Measurements from ENCODE around the gene CAMK1D.
"Not testable (repeated sequence)": the region's sequence is repeated elsewhere in the genome, so short reads cannot be mapped to it uniquely, and the experiment has no call there.

Gene CAMK1D

DNA sequence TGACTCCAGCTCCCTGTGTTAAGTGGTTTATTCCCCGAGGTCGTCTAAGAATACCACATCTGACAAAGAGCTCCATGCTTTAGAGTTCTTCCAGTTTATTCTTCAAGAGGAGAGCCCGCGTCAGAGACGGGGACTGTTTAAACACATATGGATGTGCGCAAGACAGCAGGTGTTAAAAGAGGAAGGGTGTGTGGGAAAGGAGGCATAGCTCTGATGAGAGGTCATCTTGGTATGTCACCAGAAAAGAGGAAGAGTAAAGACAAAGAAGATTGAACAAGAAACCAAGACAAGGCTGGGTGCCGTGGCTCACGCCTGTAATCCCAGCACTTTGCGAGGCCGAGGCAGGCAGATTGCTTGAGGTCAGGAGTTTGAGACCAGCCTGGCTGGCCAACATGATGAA lies 393.4 kb downstream of the CAMK1D start:
- H3K36me3 Mint-ChIP-seq (ENCODE audit: low read depth): no peaks in the 10 kb centered on the region
- TF ChIP-seq, protein P1, sequence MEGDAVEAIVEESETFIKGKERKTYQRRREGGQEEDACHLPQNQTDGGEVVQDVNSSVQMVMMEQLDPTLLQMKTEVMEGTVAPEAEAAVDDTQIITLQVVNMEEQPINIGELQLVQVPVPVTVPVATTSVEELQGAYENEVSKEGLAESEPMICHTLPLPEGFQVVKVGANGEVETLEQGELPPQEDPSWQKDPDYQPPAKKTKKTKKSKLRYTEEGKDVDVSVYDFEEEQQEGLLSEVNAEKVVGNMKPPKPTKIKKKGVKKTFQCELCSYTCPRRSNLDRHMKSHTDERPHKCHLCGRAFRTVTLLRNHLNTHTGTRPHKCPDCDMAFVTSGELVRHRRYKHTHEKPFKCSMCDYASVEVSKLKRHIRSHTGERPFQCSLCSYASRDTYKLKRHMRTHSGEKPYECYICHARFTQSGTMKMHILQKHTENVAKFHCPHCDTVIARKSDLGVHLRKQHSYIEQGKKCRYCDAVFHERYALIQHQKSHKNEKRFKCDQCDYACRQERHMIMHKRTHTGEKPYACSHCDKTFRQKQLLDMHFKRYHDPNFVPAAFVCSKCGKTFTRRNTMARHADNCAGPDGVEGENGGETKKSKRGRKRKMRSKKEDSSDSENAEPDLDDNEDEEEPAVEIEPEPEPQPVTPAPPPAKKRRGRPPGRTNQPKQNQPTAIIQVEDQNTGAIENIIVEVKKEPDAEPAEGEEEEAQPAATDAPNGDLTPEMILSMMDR (IDR thresholded peaks at IDR 0.05; ENCODE audit: unreplicated experiment in 3 of 3): no peak
- H3K4me1 Mint-ChIP-seq: peaks cover 18% of the 10 kb centered on the region
- no peaks in the 10 kb centered on the region for H3K9me3 Mint-ChIP-seq
- H3K27ac Mint-ChIP-seq: no peak overlapping the region
- no peaks in the 10 kb centered on the region for H3K27me3 Mint-ChIP-seq (ENCODE audit: low read depth)
- no peak overlapping the region for H3K4me3 Mint-ChIP-seq

DNA sequence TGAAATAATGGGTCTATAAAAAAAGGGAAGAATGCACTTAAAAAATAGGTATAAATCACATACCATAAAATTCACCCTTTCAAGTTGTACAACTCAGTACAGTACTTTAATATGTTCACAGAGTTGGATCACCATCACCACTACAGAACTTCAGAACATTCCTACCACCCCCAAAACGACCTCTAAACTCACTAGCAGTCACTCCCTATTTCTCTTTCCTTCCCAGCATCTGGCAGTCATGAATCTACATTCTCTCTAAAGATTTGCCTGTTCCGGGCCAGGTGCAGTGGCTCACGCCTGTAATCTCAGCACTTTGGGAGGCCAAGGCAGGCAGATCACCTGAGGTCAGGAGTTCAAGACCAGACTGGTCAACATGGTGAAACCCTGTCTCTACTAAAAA lies 394.1 kb downstream of the CAMK1D start:
- H3K4me3 Mint-ChIP-seq; H3K36me3 Mint-ChIP-seq (ENCODE audit: low read depth); H3K27me3 Mint-ChIP-seq (ENCODE audit: low read depth); H3K27ac Mint-ChIP-seq; H3K9me3 Mint-ChIP-seq: not testable (repeated sequence)
- H3K4me1 Mint-ChIP-seq: peaks cover 23% of the 10 kb centered on the region

GRCh38 chr10:12743941-12744340 lies 394.6 kb downstream of the CAMK1D start:
- Mint-ChIP-seq H3K4me3 (no peak overlapping the region), H3K36me3 (ENCODE audit: low read depth) (no peaks in the 10 kb centered on the region), H3K4me1 (peaks cover 23% of the 10 kb centered on the region), H3K27ac (no peak overlapping the region), H3K9me3 (no peaks in the 10 kb centered on the region), H3K27me3 (ENCODE audit: low read depth) (no peaks in the 10 kb centered on the region)
- TF ChIP-seq, protein P1 (IDR thresholded peaks at IDR 0.05; ENCODE audit: unreplicated experiment in 3 of 3): no peak

DNA sequence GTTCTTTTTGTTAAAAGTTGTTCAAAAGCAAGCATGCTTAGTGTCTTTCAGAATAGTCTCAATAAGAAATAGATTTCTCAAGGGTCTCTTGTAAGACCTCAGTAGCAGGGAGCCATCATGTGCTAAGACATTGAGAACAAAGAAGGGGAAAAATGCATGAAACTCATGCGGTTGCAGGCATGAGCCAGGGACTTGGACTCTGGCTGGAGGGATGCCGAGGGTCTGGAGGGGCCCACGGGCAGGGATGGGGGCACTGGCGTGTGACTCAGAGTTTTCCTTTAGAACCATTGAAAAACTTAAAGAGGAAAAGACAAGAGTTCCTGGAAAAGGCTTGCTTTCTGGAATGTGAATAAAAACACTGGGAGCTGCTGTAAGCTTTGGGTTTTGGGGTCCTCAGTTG lies 398.8 kb downstream of the CAMK1D start:
- Mint-ChIP-seq H3K9me3 (no peaks in the 10 kb centered on the region), H3K27me3 (ENCODE audit: low read depth) (peaks cover 4% of the 10 kb centered on the region), H3K4me1 (peaks cover 9% of the 10 kb centered on the region), H3K27ac (peak overlapping the region in 2 of 3 experiments; percentile 10 to 11), H3K36me3 (ENCODE audit: low read depth) (no peaks in the 10 kb centered on the region), H3K4me3 (no peak overlapping the region)
- TF ChIP-seq, protein P1 (IDR thresholded peaks at IDR 0.05; ENCODE audit: unreplicated experiment in 3 of 3): no peak

- TF ChIP-seq, protein P1 (IDR thresholded peaks at IDR 0.05; ENCODE audit: unreplicated experiment in 3 of 3): no peak
- H3K4me3 Mint-ChIP-seq: no peak overlapping the region
- H3K27ac Mint-ChIP-seq: no peak overlapping the region
- H3K9me3 Mint-ChIP-seq: no peaks in the 10 kb centered on the region
- peaks cover 4% of the 10 kb centered on the region for H3K27me3 Mint-ChIP-seq (ENCODE audit: low read depth)
- no peaks in the 10 kb centered on the region for H3K36me3 Mint-ChIP-seq (ENCODE audit: low read depth)
- H3K4me1 Mint-ChIP-seq: peaks cover 5% of the 10 kb centered on the region
These were observed 400.6 kb downstream of the CAMK1D start for GRCh38 chr10:12749760-12750478.

DNA sequence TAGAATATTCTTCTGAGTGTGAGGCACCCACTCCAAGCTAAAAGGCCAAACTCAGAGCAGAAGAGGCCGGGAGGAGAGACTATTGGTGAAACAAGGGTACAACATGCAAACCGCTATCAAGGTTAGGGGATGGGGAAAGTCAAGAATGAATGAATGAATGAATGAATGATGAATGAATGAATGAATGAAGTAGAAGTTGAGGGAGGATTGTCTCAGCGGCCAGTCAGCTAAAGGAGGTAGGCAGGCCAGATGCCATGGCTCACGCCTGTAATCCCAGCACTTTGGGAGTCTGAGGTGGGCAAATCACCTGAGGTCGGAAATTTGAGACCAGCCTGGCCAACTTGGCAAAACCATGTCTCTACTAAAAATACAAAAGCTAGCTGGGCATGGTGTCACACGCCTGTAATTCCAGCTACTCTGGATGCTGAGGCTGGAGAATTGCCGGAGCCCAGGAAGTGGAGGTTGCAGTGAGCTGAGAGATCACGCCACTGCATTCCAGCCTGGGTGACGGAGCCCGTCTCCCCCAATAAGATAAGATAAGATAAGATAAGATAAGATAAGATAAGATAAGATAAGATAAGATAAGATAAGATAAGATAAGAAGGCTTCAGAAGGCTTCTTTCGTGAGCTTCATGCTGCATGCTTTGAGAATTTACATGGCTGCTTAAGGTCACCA lies 401.3 kb downstream of the CAMK1D start:
- H3K36me3 Mint-ChIP-seq (ENCODE audit: low read depth): no peaks in the 10 kb centered on the region
- H3K27ac Mint-ChIP-seq: peak overlapping the region in 1 of 3 experiments; percentile 20
- TF ChIP-seq, protein P1 (IDR thresholded peaks at IDR 0.05; ENCODE audit: unreplicated experiment in 3 of 3): no peak
- no peak overlapping the region for H3K4me3 Mint-ChIP-seq
- peaks cover 5% of the 10 kb centered on the region for H3K4me1 Mint-ChIP-seq
- H3K9me3 Mint-ChIP-seq: no peaks in the 10 kb centered on the region
- H3K27me3 Mint-ChIP-seq (ENCODE audit: low read depth): peaks cover 4% of the 10 kb centered on the region
